ENCODE data around the gene RASGRF1. TPM values are rescaled to one million over a fixed set of nuclear protein-coding genes. Genes with fewer than 3 reads are reported as not detected.

RASGRF1 gene
- total RNA-seq, 2 experiments from 2014 or later, result 3.0 to 4.5 TPM

DNA sequence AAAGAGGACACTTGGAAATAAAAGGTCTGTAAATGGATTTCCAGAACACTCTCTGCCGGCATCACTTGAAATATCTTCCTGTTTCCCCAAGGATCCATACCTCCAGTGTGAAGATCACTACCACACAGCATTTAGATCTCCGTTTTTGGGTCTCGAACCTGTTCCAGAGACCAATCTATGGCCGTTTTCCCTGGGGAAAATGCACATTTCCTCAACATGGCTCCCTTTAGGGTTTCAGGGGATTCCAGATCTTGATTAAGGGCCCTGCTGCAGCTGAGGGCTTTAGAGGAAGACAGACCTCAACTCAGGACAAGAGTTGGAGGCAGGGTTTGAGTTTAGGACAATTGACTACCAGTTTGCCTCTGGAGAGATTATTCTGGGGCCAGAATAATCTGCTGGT is 147.8 kb downstream of the RASGRF1 start:
- intact Hi-C loops (cut with micrococcal nuclease; ENCODE audit: unreplicated experiment), result no loop called here
- Histone ChIP-seq H3K9me2 (ENCODE audit: insufficient read depth, low read length) (no peaks in the 10 kb centered on the region), H3K79me2 (ENCODE audit: insufficient read depth, low read depth, low read length) (no peaks in the 10 kb centered on the region), H4K20me1 (ENCODE audit: insufficient read depth, low read length) (no peaks in the 10 kb centered on the region), H2AFZ (ENCODE audit: low read length) (no peak overlapping the region), H3K4me2 (ENCODE audit: low read length) (no peak overlapping the region), H3K4me1 (ENCODE audit: insufficient read depth, low read length, poor library complexity, severe bottlenecking) (peaks cover 32% of the 10 kb centered on the region), H3K9me3 (ENCODE audit: low read length) (no peaks in the 10 kb centered on the region), H3K36me3 (ENCODE audit: insufficient read depth, low read length) (no peaks in the 10 kb centered on the region), H3K27ac (ENCODE audit: low read depth, low read length, poor library complexity, severe bottlenecking) (no peak overlapping the region), H3K4me3 (ENCODE audit: low read depth, low read length, poor library complexity, severe bottlenecking) (no peak overlapping the region)
- POLR2A ChIA-PET, result no interaction called here
- CTCF ChIA-PET (ENCODE audit: unreplicated experiment), result no interaction called here
- no peak for TF ChIP-seq EZH2phosphoT487 (IDR thresholded peaks at IDR 0.05; ENCODE audit: borderline replicate concordance, low read depth, low read length)
- TF ChIP-seq, protein P1, sequence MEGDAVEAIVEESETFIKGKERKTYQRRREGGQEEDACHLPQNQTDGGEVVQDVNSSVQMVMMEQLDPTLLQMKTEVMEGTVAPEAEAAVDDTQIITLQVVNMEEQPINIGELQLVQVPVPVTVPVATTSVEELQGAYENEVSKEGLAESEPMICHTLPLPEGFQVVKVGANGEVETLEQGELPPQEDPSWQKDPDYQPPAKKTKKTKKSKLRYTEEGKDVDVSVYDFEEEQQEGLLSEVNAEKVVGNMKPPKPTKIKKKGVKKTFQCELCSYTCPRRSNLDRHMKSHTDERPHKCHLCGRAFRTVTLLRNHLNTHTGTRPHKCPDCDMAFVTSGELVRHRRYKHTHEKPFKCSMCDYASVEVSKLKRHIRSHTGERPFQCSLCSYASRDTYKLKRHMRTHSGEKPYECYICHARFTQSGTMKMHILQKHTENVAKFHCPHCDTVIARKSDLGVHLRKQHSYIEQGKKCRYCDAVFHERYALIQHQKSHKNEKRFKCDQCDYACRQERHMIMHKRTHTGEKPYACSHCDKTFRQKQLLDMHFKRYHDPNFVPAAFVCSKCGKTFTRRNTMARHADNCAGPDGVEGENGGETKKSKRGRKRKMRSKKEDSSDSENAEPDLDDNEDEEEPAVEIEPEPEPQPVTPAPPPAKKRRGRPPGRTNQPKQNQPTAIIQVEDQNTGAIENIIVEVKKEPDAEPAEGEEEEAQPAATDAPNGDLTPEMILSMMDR (conservative IDR thresholded peaks at IDR 0.05; ENCODE audit: low read length), result no peak
- BruUV-seq (replicated peaks), result TSS peak; percentile 39
- no peak for DNase-seq (ENCODE audit: low spot score)

DNA sequence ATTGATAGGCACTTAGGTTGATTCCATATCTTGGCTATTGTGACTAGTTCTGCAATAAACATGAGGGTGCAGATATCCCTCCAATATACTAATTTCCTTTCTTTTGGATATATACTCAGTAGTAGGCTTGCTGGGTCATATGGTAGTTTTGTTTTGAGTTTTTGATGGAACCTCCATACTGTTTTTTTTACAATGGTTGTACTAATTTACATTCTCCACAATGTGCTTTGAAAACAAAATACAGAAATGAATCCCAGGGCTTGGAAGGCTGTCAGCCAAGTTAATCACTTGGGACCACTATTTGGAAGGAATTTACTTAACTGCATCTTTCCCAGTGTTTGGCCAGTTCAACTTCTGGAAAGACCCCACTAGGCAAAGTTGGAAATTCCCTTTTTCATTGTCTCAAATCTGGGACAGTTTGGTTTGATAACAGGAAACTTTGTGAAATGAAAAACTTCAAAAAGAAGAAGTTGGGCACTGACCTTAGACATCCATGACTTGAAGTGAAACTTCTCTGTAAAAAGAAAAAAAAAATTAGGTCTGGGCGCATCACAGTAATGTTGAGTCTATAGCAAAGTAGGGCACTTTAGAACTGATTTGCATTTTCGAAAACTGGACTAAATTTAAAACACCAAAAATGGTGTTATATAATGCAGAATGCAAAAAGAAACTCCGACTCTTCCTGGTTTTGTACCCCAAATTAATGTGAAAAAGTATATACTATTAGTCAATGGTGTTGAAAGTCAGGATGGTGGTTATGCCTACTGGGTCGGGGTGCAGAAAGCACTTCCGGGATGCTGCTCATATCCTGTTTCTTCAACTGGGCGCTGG is 151.7 kb downstream of the RASGRF1 start:
- Histone ChIP-seq H3K4me1 (ENCODE audit: insufficient read depth, low read length, poor library complexity, severe bottlenecking) (peaks cover 26% of the 10 kb centered on the region), H3K9me2 (ENCODE audit: insufficient read depth, low read length) (no peaks in the 10 kb centered on the region), H3K4me3 (ENCODE audit: low read depth, low read length, poor library complexity, severe bottlenecking) (peak overlapping the region; percentile 47), H3K36me3 (ENCODE audit: insufficient read depth, low read length) (no peaks in the 10 kb centered on the region), H3K79me2 (ENCODE audit: insufficient read depth, low read depth, low read length) (no peaks in the 10 kb centered on the region), H3K27ac (ENCODE audit: low read depth, low read length, poor library complexity, severe bottlenecking) (peak overlapping the region; percentile 70), H3K9me3 (ENCODE audit: low read length) (no peaks in the 10 kb centered on the region), H3K4me2 (ENCODE audit: low read length) (peak overlapping the region; percentile 70), H4K20me1 (ENCODE audit: insufficient read depth, low read length) (no peaks in the 10 kb centered on the region), H2AFZ (ENCODE audit: low read length) (peak overlapping the region; percentile 95)
- TF ChIP-seq, protein P1 (conservative IDR thresholded peaks at IDR 0.05; ENCODE audit: low read length), result no peak
- no peak for TF ChIP-seq EZH2phosphoT487 (IDR thresholded peaks at IDR 0.05; ENCODE audit: borderline replicate concordance, low read depth, low read length)
- ChIA-PET CTCF (ENCODE audit: unreplicated experiment) (no interaction called here), POLR2A (no interaction called here)
- intact Hi-C loops (cut with micrococcal nuclease; ENCODE audit: unreplicated experiment), result no loop called here
- peak; percentile 69 for DNase-seq (ENCODE audit: low spot score)
- no TSS peak for BruUV-seq (replicated peaks)

DNA sequence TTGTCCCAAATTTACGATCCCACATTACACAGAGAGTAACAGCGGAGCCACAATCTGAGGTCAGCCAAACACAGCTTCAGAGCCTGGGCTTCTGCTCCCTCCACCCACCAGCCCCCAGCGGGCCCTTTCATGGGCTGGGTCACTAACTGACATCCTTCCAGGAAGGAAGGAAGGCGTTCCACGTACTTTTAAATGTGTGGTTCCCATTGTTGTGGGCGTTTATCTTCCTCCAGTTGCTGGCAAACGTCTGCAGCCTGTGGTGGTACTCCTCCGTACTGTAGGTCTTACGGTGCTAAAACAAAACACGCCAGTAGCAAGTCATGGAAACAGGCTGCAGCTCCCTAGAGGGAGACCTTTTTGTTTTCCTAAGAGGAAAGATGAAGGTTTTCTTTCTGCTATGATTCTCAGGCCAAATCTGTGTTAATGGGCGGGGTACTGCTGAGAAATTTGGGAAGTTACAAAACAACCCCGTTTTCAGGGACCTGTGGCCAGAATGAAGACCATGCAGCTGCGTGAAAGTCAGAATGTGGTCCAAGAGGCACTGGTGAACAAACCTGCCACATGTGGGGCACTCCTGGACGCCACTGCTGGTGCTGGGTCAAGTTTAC is 153.3 kb downstream of the RASGRF1 start:
- no peak for DNase-seq (ENCODE audit: low spot score)
- CTCF ChIA-PET (ENCODE audit: unreplicated experiment), result no interaction called here

More for the DNA sequence above, 153.3 kb downstream of the RASGRF1 start:
- BruUV-seq (replicated peaks), result no TSS peak
- intact Hi-C loops (cut with micrococcal nuclease; ENCODE audit: unreplicated experiment), result no loop called here
- H3K9me3 ChIP-seq (ENCODE audit: low read length), result no peaks in the 10 kb centered on the region
- no peaks in the 10 kb centered on the region for H3K79me2 ChIP-seq (ENCODE audit: insufficient read depth, low read depth, low read length)
- H4K20me1 ChIP-seq (ENCODE audit: insufficient read depth, low read length), result no peaks in the 10 kb centered on the region
- H3K27ac ChIP-seq (ENCODE audit: low read depth, low read length, poor library complexity, severe bottlenecking), result no peak overlapping the region
- H3K4me1 ChIP-seq (ENCODE audit: insufficient read depth, low read length, poor library complexity, severe bottlenecking), result peaks cover 23% of the 10 kb centered on the region
- TF ChIP-seq, protein P1 (conservative IDR thresholded peaks at IDR 0.05; ENCODE audit: low read length), result no peak
- no peak for TF ChIP-seq EZH2phosphoT487 (IDR thresholded peaks at IDR 0.05; ENCODE audit: borderline replicate concordance, low read depth, low read length)
- no peaks in the 10 kb centered on the region for H3K9me2 ChIP-seq (ENCODE audit: insufficient read depth, low read length)
- POLR2A ChIA-PET, result no interaction called here
- no peak overlapping the region for H2AFZ ChIP-seq (ENCODE audit: low read length)
- H3K4me2 ChIP-seq (ENCODE audit: low read length), result no peak overlapping the region
- H3K36me3 ChIP-seq (ENCODE audit: insufficient read depth, low read length), result no peaks in the 10 kb centered on the region
- H3K4me3 ChIP-seq (ENCODE audit: low read depth, low read length, poor library complexity, severe bottlenecking), result no peak overlapping the region

All from OCI-LY7 (cell line).